G401.6 (cell line): ENCODE data around the gene NLRP9.

ENCODE experiments used
- FAIRE-seq: peaks from 2 replicates; lab custom pipeline; 2012; peaks lifted over from hg19 to GRCh38; lab: Jason Lieb, UNC

Gene NLRP9

GRCh38 chr19:55687281-55688201 is 50.7 kb downstream of the NLRP9 start:
- FAIRE-seq: no peak

- FAIRE-seq: no peak
Measured at GRCh38 chr19:55686311-55687050, 51.7 kb downstream of the NLRP9 start.

GRCh38 chr19:55685776-55686175 is 52.4 kb downstream of the NLRP9 start:
- FAIRE-seq: no peak

- no peak for FAIRE-seq
Measured at GRCh38 chr19:55684946-55685681, 53.1 kb downstream of the NLRP9 start.

- FAIRE-seq: no peak
Measured at GRCh38 chr19:55683449-55684261, 54.5 kb downstream of the NLRP9 start.

- no peak for FAIRE-seq
Measured at GRCh38 chr19:55681131-55682092, 56.8 kb downstream of the NLRP9 start.

GRCh38 chr19:55680339-55681130 is 57.7 kb downstream of the NLRP9 start:
- no peak for FAIRE-seq

- FAIRE-seq: no peak
Measured at GRCh38 chr19:55679343-55680257, 58.6 kb downstream of the NLRP9 start.

- FAIRE-seq: no peak
Measured at GRCh38 chr19:55678121-55678671, 60.0 kb downstream of the NLRP9 start.

- no peak for FAIRE-seq
Measured at GRCh38 chr19:55677572-55678028, 60.6 kb downstream of the NLRP9 start.

GRCh38 chr19:55676889-55677505 is 61.2 kb downstream of the NLRP9 start:
- no peak for FAIRE-seq

GRCh38 chr19:55676383-55676782 is 61.8 kb downstream of the NLRP9 start:
- FAIRE-seq: no peak

- FAIRE-seq: no peak
Measured at GRCh38 chr19:55675661-55676354, 62.4 kb downstream of the NLRP9 start.

- FAIRE-seq: peak; percentile 90
Measured at GRCh38 chr19:55674841-55675660, 63.2 kb downstream of the NLRP9 start, which contains the start of gene EPN1. TSS of gene EPN1 (plus strand) at chr19:55675226. CDS start at chr19:55678628, 3,402 bp downstream.

GRCh38 chr19:55674459-55674840 is 63.8 kb downstream of the NLRP9 start:
- FAIRE-seq: no peak

GRCh38 chr19:55673889-55674288 is 64.3 kb downstream of the NLRP9 start:
- FAIRE-seq: no peak
